NCI-H187 treated with DMSO at 0.1 percent for 48 hours (cell line): ENCODE data around the gene WASHC4.
"Not testable (repeated sequence)": the region's sequence is repeated elsewhere in the genome, so short reads cannot be mapped to it uniquely, and the experiment has no call there.

Source experiments
- DNase-seq: peaks from one replicate; lab custom pipeline; 2025; lab: John Stamatoyannopoulos, UW

WASHC4 gene

DNA sequence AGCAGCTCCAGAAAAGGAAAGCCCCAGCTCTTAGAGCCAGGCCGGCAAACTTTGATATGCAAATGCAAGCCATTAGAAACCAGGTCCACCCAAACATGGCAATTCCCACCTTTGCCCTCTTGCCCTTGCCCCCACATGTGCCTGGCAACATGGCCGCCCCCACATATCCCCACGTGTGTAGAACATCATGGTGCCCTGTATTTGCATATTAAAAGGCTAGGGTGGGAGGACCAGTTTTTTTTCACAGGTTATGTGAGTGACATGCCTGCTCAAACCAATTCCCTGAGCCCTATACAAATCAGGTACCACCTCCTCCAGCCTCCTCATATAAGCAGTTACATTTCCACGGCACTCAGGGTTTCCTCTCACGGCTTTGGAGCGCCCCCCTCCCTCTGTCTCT lies 17.2 kb upstream of the WASHC4 start:
- no peak for DNase-seq

DNA sequence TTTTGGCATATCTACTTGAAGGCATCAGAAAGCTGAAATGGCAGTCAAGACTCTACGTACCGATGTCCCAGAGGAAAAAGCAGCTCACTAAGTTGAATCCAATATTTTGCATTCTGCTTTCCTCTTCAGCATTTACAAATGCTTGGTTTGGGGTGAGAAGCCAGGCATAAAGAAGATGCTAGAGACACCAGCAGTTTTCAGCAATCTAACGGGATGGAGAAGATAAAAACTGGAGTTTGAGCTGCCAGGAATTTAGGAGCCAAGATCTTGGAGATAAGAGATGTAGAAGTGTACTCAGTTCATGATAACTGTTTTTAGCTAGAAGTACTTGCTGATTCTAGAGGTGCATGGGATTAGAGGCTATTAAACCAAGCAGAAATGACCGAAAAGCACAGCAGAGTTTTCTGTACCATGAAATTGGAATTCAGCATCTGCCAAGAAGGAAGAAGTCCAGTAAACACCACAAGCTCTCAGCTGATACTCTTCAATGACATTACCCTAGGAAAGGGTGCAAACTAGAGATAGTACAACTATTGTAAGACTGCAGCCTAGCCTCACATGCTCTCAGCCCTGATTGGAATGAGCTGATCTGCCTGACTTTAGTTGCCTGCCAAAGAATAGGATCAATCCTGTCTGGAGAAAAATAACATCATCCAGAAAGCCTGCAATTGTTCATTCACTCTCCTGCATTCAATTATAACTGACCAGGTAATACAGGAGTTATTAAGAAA lies 15.9 kb upstream of the WASHC4 start:
- DNase-seq: no peak

DNA sequence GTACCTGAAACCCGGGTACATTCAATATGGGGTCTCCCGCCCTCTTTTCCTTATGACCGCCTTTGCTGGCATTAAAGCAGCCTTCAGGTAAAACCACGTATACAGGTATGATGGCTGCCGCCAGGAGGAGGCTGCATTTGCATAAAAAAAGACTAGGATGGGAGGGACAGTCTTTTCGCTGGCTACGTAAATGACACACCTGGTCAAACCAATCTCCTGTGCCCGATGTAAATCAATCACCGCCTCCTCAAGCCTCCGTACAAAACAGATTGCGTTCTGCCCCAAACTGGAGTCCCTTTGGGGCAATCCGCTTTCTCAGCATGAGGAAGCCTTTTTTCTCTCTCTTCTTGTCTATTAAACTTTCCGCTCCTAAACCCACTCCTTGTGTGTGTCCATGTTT lies 15.2 kb upstream of the WASHC4 start:
- no peak for DNase-seq

DNA sequence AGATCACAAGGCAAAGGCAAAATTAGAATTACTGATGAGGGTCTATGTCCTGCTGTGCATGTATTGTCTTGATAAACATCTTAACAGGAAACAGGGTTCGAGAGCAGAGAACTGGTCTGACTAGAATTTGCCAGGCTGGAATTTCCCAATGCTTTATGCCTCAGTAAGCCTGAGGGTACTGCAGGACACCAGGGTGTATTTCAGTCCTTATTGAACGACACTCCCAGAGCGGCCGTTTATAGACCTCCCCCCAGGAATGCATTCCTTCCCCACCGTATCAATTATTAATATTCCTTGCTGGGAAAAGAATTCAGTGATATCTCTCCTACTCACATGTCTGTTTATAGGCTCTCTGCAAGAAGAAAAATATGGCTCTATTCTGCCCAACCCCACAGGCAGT lies 12.2 kb upstream of the WASHC4 start:
- not testable (repeated sequence) for DNase-seq

DNA sequence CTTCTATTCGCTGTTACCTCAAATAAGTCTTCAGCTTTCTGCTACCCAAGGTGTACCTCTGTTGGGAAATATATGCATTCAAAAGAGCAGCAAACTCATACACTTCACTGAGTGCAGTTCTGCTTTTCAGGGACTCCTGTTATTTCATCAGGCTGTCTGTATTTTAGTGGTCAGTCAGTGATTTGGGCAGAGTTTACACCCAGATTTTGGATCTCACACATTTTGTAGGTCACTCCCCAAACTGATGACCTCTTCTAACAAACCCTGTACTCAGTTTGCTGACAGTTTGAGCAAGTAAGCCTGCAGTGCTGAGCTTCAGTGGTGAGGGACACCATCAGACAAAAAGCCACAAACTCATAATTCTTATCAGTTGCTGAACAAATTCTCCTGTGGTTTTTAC lies 8.2 kb upstream of the WASHC4 start:
- DNase-seq: no peak

DNA sequence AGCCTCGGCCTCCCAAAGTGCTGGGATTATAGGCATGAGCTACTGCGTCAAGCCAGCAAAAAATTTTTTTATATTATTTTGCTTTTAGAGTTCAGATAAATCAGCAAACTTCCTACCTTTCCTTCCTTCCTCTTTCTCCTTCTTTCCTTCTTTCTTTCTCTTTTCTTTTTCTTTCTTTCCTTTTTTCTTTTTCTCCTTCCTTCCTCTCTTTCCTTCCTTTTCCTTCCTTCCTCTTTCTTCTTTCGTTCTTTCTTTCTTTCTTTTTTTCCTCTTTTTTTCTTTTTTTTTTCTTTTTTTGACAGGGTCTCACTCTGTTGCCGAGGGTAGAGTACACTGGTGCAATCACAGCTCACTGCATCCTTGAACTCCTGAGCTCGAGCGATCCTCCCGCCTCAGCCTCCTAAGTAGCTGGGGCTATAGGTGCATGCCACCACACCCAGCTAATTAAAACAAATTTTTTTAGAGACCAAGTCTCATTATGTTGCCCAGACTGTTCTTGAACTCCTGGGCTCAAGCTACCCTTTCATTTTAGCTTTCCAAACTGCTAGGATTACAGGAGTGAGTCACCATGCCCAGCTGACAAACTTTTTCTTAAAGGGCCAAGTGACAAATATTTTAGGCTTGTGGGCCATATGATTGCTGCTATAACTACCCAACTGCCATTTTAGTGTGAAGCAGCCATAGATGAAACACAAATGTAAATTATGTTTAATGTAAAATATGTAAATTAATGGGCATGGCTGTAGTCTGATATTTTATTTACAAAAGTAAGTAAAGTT lies 7.1 kb upstream of the WASHC4 start:
- no peak for DNase-seq

DNA sequence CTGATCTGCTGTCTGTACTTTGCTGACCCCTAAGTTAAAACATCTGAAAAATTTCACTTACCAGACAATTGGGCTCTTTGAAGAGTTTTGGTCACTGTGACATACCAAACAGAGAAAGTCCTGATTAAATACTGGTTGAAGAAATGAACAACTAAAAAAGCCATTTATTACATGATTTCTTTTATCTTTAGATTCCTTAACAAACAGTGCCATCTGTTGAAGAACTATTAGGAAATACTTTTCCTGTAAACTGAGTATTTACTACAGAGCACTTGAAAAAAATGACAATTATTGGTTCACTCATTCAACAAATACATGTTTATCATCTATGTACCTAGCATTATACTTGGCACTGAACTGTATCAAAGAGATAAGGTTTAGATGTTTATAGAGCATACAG lies 6.5 kb upstream of the WASHC4 start:
- DNase-seq: no peak

DNA sequence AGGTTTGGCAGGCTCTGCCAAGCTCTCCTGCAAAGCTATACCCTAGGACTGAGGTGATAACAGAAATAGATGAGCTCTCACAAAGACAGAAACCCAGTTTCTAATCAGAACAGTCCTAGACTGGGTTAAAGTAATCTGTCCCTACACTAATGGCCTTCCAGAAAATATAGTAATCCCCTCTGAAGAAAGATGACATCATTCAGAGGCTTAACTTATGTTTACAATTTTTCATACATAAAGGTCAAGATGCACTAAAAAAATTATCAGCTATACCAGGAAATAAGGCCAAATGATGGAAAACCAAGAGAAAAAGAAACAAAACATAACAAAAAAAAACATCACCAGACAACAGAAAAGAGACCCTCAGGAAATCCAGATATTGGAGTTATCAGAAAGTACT lies 4.9 kb upstream of the WASHC4 start:
- no peak for DNase-seq

DNA sequence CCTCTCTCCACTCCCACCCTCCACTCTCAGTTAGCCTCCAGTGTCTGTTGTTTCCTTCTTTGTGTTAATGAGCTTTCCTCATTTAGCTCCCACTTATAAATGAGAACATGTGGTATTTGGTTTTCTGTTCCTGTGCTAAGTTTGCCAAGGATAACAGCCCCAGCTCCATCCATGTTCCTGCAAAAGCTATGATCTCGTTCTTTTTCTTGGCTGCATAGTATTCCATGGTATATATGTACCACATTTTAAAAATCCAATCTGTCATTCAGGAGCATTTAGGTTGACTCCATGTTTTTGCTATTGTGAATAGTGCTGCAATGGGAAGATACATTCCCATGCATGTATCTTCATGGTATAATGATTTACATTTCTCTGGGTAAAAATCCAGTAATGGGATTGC lies 2.8 kb upstream of the WASHC4 start:
- no peak for DNase-seq

DNA sequence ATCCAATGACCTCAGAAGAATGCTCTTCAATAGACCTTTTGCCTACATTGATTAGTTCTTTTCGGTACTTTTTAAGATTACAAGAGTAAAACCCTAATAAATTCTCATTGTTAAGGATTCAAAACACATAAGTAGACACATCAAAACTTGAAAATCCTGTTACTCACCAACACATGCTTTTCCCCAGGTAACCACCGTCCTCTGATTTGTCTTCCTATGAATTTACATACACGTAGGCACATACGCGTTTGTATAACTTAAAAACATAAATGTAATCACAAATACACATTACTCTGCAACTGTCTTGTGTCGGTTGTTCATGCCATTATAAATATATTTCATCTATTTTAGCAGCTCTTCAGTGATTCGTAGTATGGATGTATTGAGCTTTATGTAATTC lies 910 bp upstream of the WASHC4 start:
- no peak for DNase-seq

DNA sequence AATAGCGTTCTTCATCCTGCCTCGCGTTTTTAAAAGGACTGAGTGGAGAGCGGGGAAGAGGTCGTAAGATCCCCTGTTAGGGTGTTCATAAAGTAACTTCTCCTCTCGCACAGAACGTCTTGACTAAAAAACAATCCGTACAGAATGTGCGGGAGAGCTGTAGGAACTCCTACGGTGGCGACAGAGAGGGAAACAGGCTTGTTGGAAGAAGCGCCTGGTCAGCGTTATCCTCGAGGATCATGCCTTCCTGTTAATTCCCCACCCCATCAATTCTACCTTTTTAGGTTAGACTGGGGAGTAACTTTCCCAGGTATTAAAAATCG lies 399 bp upstream of the WASHC4 start:
- DNase-seq: peak; percentile 30

DNA sequence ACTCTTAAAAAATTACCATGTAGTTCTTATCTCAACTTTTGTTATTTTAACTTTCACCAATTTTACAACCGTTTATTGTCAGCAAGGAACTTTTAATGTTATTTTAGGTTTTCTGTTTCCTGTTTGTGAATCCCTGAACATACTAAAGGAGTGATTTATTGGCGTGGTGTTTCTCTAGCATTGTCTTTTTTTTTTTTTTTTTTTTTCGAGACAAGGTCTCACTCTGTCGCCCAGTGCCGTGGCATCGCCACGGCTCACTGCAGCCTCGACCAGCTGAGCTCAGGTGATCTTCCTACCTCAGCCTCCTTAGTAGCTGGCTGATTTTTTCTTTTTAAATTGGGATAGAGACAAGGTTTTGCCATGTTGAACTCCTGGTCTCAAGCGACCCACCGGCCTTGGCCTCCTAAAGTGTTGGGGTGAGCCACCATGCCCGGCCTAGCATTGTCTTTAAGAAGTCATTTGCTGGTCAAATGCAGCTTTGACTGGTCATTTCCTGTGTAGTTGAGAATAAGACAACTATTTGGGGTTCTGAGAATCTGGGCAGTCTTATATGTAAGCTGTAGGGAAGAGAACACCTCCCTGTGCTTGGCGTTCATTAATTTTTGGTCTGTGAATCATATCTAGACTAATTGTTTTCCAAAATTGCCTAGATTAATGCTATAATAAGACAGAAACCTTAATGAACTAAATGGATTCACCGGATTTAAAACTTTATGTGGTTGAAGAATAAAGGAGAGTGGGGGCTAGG lies 2.1 kb downstream of the WASHC4 start:
- no peak for DNase-seq

DNA sequence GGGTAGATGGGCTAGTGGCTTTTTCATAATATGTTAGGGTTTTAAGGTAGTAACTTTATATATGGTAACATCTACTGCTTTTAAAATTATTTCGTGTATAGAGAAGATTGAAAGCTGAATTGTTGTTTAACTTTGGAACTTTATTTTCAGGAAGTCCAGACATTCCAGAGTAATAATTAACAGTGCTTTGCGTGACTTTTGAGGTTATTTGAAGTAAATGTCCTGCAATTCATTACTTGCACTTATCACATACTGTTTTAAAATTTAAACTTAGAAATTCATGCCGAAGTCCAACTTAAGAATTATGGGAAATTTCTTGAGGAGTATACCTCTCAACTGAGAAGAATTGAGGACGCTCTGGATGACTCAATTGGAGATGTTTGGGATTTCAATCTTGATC lies 3.3 kb downstream of the WASHC4 start:
- DNase-seq: no peak

DNA sequence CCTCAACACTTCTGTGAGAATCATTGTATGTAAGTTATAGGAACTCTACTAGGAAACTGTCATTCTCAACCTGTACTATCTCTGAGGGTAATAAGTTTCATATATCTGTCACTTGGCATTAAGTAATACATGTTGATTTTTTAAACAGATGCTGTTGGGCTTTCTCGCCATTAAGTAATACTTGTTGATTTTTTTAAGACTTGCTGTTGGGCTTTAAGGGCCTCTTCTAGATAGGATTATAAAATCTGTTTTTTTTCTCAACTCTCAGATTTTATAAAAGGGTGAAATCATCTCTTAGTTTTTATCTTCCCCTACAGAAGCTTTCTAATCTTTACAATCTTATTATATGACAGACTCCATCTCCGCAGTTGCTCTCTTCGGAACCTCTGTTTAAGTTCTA lies 5.6 kb downstream of the WASHC4 start:
- no peak for DNase-seq

DNA sequence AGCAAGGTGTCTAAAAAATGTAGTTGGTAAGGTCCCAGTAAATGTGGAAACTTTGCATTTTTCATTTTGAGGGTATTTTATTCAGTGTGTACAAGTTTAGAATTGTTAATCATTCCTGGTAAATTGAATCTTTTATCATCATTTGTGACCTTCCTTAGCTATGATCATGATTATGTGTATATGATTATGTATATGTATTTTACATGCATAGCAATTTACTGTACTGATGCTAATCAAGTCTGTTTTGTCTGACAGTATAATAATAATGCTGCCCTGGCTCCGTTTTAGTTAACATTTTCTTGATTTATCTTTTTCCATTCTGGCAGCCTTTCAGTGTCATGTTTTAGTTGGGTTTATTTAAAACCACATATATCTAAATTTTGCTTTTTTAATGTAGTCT lies 9.4 kb downstream of the WASHC4 start:
- DNase-seq: no peak

DNA sequence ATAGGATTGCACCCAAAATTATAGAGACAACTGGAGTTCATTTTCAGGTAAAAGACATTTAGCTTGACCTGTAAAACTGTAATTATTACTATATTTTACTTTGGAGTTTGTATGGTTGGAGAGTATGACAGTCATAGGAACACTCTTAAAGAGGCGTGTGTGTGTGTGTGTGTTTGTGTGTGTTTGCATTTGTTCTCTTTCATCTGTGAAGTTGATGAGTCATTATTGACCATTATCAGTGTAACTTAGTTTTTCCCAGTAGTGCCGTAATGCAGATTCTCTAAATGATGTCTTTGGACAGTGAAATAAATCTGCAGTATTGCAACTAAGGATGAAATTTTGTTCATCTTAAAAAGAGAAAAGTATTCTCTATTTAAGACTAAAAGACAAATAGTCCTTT lies 13.0 kb downstream of the WASHC4 start:
- no peak for DNase-seq

DNA sequence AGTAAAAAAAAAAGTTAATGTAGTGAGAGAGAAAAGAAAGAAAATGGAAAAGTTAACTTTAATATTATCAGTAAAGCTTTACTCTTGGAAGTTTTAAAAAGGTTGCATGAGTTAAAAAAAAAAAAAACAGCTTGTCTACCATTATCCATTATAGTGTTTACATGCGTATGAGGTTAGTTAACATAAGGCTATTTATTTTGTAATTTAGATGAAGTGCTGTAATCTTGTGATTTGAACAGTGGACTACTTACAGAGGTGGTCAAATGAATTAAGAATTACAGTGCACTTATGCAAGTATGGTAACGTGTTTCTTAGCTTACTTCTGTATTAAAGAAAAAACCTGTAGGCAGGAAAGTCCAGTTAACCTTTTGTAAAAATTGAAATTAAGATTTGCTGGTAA lies 30.7 kb downstream of the WASHC4 start:
- DNase-seq: no peak

DNA sequence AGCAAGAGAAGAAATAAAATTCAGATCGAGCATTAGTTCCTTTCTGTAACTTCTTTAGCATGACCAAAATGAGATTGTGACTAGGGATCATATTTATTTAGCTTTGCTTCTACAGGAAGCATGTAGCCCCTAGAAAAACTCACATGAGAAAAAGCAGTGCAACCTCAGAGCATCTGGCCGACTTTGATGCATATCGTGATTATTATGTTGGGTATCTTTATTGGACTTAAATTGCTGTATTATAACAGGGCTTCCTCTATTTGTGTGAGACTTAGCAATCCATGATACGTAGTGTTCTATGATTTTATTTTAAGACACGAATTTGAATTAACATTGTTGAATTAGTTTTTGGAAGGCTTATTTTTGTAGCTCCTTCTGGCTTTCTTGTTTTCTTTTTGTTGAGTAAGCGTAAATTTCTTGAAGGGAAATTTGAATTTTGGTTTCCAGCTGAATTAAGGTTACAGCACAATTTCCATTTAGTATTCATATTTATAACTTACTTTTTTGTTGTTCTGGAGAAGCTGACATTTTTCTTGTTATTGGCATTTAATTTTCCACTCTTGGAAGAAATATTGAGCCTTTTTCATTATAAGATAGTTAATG lies 33.9 kb downstream of the WASHC4 start:
- no peak for DNase-seq

DNA sequence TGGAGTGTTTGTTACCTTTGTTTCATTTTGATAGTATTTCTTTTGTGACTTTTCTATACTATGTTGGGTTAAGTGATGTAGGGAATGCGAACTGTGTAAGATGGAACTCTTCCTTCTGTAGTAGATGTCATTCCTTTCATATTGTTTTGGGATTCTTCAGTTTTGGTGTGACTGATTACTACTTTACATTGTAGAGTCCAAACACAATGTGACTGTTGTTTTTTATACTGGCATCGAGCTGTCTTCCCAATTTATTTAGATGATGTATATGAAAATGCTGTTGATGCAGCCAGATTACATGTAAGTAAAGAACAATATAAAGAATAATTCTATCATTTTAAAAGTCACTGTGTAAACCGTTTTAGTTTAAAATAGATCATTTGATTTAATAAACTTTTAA lies 34.7 kb downstream of the WASHC4 start:
- DNase-seq: no peak

DNA sequence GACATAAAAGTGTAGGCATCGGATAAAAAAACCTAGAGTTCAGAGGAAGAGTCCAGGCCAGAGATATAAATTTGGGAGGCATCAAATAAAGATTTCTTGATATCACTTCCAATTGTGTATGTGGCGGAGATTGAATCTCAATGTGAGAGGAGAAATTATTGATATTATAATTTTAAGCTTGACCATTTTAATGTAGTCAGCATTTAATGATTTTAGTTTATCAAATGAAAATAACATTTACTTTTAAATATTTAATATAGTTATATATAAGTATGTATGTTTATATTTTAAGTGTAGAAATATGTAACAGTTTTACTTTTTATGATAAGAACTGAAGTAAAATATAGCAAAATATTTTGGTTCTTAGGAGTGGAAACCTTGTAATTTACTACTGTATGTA lies 48.7 kb downstream of the WASHC4 start:
- DNase-seq: no peak

DNA sequence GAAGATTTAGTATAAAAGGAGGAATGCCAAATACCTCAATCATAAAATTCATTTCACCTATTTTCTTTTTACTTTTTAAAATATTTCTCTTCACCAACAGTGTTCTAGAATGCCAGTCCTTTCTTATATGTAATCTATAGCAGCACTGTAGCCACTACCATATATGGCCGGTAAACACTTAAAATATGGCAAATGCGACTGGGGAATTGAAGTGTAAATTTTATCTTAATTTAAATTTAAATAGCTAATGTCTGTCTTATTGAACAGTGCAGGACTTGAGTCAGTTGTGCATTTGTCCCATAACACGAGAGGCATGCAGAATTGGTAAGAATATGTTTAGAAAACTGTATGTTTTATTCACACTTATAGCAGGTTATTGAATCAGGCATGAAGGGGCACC lies 50.1 kb downstream of the WASHC4 start:
- no peak for DNase-seq

DNA sequence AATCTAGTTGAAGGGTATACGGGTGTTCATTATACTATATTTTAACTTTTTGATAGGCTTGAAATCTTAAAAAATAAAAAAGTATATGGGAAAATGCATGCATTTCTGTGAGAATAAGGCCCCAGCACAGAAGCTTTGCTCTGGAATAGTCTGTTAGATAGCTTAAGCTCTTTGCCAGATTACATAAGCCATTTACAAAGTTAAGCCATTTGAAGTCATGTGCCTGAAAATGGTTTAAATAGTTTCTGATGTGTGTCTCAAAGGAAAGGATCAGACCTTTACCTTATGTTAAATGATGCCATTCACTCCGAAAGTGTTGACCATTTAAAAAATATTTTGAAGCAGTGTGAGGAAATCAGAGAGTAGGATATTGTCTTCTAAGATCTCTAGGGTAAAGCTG lies 51.3 kb downstream of the WASHC4 start:
- no peak for DNase-seq

DNA sequence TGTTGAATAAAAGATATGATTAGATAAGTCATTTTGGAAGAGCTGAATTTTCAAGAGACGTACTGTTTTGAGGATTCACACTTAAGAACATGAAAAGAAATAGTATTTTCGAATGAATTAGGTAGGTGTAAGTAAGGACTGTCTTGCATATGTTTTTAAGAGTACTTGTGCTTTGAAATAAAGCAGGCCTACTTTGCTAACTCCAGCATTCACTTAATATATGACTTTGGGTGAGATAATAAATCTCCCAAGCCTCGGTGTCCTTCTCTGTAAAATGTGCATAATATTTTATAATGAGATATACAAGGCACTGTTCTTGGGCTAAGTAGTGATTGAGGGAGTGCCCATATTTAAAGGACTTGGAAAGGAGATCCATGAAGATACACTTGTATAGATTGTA lies 54.6 kb downstream of the WASHC4 start:
- no peak for DNase-seq
